Stimulated activated CD4-positive, alpha-beta T cell treated with anti-CD3 and anti-CD28 coated beads, Interleukin-2, amount 100 ng/mL, for 24 hours (primary cell): Measurements from ENCODE around the gene TRAF3IP1.
"Not testable (repeated sequence)": the region's sequence is repeated elsewhere in the genome, so short reads cannot be mapped to it uniquely, and the experiment has no call there.

Experiments
- DNase-seq, 2 donors: peaks; one replicate each; pipeline ENCODE4 v3.0.0-alpha.2; 2020

The TRAF3IP1 gene

DNA sequence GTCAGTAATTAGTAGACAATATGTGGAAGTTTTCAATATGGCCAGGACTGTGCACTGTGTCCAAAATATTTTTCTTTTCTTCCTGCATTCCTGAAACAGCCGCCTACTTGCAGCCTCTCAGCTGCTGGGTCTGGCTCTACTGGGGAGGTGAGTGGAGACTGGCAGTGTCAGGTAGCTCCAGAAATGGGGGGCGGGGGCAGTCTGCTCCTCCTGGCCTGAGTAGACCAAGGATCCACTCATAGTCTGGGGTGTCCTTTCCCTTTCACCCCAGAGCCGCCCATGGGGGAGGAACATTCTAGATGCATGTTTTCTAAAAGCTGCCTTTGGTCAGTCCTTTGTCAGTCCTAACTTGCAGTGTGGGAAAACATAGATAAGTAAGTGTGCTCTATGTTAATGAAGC is 23.7 kb downstream of the TRAF3IP1 start:
- DNase-seq = no peak

DNA sequence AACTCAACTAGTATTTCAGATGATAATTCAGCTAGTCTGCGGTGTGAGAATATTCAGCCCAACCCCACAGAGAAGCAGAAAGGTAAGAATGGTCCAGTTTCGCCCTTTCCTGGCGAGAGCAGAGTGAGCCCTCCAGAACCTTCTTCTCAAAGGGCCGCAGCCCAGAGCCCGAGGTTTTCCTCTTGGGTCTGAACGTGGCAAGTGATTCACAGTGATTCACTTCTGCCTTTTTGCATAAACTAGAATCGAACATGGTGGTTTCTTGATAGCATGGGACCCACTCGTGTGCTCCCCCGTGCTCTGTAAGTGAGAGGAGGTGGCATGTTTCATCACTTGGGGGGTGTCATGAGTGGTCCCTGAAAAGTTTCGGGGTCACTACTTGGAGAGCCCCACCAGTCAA is 24.2 kb downstream of the TRAF3IP1 start:
- no peak for DNase-seq

DNA sequence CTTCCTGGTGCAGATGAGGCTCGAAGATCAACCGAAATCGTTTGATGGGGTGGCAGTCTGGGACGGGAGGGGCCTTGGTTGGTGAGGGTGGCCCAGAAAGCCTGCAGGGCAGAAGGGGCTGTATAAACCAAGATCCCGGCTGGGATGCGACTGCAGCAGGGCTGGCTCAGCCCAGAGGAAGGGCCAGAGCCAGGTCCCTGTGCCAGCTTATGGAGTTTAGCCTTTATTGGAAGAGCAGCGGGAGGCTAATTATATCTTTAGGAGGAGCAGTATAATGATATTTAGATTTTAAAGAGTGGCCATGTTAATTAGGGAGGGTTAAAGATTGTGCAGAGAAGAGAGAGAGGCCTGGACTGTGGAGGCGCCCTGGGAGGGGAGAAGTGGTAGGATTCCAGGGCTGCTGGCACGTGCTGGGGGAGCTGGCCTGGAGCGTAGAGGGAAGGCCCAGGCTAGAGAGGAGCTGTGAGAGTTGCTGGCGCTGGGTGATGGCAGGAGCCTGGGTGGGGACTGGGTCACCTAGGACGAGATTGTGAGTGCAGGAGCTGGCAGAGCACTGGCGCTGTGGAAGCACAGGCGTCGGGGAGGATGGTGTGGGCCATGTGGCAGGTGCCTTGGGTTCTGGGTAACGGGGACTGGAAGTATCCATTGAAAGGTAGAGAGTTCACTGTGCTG is 25.1 kb downstream of the TRAF3IP1 start:
- DNase-seq = no peak

DNA sequence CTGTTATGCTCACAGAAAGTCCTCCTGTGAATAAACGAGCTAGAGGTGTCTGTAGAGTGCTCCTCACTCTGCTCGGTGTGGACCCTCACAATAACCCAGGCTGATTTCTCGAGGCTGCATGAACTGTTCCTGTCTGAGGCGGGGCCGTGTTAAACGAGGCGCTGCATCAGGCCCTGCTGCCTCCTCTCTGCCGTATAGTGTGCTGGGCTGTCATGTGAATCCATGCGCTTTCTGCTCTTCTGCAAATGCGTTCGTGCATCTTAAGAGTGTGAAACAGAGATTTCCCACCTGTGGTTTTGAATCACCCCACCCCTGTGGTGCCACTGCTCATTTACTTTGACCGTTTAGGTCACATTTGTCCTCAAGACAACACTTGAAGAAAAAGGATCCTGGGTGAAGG is 26.2 kb downstream of the TRAF3IP1 start:
- DNase-seq = no peak

DNA sequence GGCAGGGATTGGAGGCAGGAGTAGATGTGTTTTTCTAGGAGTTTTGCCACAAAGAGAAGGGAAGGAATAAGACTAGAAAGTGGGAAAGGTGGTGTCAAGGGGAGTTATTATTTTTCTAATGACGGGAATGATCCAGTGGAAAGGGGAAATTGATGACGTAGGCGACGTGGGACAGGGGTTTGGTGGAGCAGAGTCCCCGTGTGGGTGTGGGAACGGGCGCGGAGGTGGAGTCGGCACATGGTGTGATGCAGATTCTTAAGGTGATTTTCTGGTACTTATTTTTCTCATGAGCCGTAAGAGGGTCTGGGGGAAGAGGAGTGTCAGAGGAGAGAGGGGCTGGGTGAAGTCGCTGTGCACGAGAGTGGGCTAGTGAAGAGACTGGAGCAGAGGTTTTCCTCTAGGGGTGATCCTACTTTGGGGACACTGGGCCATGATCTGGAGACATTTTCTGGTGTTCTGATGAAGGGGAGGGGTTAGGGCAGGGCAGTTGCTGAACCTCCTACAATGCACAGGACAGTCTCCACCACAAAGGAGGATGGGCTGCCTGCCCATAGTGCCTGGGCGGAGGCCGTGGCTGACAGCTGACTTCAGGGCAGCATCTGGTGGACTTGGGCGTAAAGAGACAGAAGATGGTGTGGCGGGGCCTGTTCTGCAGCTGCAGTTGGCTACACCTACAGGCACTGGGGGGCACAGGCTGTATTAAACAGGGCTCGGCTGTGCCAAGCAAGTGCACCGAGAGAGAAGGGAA is 30.0 kb downstream of the TRAF3IP1 start:
- DNase-seq = no peak

DNA sequence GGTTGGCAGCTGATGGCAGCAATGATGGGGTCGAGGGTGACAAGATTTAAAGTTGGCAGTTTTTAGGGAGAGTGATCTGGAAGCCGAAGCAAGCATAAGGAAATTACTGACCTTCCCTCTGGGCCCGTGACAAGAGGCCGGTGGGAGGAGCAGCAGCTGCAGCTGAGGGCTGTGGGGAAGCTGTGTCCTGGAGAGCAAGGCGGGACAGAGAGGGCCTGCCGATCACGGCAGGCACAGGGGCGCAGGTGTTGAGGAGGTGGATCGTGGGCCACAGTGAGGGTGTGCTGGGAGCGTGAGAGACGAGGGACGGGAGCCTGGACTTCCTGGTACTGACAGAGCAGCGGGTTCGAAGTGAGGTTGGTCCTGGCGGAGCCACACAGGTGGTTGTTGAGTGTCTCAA is 31.0 kb downstream of the TRAF3IP1 start:
- no peak for DNase-seq

DNA sequence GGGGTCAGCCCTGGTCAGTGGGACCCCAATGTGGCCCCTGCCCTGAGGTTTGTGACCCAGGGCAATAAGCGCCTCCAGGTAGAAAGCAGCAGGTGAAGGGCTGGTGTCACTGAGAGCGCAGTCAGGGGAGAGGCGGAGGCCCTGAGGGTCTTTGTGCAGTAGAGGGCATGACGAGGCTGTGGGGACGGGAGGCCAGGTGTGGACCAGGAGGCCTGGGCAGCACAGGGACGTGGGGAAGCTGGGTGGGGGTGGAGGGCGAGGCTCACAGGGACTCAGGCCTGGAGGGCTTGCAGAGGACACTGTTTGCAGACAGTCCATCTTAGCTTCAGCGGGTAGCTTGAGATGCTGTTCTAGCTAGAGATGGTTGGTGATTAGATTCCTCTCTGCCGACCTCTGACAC is 32.0 kb downstream of the TRAF3IP1 start:
- DNase-seq = no peak

DNA sequence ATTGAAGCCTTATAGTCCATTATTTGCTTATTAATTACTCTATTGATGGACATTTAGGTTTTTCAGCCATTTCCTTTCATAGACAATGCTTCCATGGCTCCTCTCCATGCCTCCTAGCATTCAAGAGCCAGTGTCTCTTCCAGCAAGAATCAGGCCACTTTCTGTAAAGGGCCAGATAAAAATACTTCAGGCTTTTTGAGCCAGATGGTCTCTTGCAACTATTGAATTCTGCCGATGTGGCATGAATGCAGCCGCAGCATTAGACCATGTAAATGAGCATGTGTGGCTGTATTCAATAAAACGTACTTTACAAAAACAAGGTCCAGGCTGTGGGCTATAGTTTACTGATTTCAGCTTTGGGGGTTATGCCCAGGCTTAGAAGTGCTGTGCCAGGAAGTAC is 38.5 kb downstream of the TRAF3IP1 start:
- DNase-seq = no peak

DNA sequence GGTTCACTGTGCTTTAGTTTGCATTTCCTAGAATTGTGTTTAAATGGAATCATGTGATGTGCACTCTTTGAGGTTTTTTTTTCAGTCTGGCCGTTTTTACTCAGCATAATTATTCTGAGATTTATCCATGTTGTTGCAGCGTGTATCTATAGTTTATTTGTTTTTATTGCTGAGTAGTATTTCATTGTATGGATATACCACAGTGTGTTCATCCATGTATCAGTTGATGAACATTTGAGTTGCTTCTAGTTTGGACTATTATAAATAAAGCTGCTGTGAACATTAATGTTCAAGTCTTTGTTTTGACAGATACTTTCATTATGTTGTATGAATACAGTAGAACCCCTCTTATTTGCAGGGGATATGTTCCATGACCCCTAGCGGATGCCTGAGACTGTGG is 39.1 kb downstream of the TRAF3IP1 start:
- DNase-seq = no peak

DNA sequence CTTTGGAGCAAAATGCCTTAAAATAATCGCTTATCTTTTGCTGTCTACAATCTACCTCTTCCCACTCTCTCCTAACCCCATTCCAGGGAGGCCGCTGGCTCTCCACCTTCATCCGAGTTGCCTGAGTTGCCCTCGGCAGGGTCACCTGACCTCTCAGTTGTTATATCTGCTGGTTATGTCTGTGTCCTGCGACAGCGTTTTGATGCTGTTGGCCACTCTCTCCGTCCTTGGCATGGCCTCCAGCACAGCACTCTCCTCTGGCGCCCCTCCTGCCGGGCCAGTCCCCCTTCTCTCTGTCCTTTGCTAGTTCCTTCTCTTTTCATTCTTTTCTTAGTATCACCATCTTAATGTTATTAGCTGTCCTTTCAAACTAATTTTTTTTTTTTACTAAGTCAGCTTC is 41.6 kb downstream of the TRAF3IP1 start:
- no peak for DNase-seq

DNA sequence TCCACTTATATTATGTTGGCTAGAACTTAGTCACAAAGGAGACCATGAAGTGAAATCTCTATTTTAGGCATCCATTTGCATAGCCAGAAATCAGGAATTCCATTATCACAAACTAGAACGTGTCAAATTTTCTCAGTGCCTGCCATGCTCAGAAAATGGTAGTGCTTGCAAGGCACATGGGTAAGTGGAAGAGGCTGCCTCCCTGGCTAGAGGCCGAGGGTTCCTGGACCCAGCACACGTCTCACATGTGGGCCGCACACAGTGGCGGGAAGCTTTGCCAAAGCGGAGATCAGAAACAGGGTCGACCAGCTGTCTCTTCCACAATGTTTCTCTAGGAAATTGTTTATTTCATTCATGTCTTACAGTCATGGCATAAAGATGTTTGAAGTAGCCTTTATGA is 42.3 kb downstream of the TRAF3IP1 start:
- no peak for DNase-seq

DNA sequence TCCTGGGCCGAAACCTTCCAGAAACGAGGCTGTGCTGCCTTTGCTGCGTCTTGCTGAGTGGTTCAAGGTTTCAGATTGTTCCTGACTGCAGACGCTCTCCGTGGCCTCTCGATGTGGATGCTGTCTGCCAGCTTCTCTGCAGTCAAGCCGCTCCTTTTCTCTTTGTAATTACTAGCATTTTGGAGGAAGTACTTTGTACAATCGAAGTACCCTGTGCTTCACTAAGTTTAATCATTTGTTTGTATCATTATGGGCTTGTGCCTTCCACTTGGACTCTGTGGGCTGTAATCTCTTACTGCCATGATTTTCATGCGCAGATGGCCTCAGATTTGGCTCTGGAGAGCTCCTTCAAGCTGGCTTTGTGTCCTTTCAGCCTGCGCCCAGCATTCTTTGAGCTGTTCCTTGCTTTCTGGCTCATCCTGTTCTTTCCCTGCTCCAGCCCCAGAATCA is 49.3 kb downstream of the TRAF3IP1 start:
- DNase-seq = no peak

DNA sequence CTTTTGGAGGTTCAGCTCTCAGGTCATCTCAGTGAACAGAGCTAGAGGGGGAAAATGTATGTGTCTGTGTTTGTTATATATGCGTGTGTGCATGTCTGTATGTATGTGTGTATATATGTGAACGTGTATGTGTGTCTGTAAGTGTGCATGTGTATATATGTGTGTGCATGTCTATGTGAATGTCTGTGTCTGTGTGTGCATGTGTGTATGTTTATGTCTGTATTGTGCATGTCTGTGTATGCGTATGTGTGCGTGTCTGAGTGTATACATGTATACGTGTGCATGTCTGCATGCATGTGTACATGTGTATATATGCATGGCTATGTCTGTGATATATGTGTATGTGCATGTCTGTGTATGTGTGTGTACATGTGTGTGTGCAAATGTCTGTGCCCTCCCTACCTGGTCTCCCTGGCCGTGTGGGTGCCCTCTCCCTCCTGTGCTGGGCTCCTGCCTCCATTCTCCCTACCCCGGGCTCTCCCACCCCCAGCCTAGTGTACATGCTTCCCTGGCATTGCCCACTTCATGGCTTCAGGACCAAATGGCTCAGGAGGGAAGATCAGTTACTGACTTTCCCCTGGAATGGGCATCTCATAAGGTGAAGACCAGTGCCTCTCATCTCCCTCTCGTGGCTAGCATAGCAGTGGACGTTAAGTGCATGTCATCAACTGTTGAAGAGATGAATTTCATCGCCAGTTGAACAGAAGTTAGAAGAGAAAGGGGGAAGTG is 49.9 kb downstream of the TRAF3IP1 start:
- no peak for DNase-seq

DNA sequence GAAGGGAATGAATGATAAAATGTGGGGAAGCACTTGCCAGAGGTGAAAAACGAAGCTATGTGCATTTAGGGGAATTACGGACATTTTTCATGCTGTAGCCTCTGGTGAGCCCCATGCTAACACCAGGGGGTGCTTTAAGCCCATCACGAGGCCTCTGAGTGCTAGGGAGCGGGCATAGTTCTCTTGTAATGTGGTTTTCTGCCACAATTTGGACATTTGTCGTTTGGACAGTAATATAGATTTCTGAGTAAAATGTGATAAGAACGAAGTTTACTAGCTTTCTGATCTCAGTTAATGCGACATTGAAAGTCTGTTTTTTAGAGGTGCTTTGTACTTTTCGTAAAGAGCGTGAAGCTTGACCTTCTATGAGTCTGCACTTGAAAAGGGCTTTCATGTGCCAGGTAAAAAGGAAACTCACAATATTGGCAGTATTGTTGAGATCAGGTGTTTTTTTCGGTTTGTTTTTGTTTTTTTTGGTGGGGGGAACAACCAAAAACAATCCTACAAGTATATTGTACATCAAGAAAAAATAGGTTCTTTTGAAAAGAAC is 50.6 kb downstream of the TRAF3IP1 start:
- DNase-seq = peak; percentile 53 to 57

DNA sequence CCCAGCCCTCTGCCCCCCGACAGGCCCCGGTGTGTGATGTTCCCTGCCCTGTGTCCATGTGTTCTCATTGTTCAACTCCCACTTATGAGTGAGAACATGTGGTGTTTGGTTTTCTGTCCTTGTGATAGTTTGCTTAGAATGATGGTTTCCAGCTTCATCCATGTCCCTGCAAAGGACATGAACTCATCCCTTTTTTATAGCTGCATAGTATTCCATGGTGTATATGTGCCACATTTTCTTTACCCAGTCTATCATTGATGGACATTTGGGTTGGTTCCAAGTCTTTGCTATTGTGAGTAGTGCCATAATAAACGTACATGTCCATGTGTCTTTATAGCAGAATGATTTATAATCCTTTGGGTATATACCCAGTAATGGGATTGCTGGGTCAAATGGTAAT is 52.0 kb downstream of the TRAF3IP1 start:
- not testable (repeated sequence) for DNase-seq

DNA sequence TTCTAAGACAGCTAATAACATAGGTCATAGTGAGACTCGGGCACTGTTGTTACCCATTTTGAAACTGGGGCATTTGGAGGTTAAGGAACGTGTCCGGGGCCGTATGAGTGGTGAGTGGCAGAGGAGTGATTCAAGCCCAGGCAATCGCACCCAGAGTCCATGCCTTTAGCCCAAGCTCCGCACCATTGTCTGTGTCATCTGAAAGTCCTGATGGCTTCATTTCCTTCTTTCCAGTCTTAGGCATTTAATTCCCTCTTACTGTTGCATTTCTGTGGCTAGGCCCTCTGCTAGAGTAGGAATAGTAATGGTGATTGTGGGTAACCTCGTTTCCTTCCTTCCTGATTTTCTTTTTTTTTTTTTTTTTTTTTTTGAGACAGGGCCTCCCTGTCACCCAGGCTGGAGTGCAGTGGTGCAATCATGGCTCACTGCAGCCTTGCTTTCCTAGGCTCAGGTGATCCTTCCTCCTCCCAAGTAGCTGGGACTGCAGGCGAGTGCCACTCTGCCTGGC is 56.6 kb downstream of the TRAF3IP1 start:
- no peak for DNase-seq

DNA sequence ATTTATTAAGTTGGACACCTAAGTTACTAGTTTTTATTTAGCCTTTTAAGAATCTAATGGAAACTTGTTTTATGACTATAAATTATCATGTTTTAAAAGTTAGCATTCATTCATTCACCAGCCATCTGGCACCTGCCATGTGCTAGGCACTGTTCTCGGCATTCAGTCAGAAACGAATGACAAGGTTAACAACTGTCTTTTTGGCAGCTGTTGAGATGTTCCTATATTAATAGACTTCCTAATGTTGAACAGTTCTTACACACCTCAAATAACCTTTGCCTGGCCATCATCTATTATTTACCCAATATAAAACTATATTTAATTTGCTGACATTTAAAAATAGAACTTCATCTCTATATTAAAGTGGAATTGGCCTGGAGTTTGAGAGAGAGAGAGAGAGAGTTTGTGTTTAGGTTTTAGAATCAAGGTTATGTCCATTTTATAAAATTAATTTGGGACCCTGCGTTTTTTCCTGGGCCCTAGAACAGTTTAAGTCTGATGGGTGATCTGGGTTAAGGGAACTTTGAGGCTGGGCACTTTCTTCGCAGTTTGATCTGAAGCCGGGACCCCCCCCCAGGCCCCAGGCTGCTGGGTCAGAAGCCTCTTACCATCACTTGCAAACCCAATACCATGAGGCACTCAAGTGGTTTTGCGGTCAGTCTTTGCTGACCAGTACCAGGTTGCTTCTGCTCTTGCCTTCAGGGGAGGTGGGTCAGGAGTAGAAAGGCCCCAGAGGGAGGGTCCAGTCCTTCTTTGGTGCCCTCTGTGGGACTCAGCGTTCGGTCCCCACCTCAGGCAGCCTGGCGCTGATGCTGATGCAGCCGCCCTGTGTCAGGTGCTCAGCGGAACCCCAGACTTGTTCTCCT is 58.1 kb downstream of the TRAF3IP1 start:
- no peak for DNase-seq

DNA sequence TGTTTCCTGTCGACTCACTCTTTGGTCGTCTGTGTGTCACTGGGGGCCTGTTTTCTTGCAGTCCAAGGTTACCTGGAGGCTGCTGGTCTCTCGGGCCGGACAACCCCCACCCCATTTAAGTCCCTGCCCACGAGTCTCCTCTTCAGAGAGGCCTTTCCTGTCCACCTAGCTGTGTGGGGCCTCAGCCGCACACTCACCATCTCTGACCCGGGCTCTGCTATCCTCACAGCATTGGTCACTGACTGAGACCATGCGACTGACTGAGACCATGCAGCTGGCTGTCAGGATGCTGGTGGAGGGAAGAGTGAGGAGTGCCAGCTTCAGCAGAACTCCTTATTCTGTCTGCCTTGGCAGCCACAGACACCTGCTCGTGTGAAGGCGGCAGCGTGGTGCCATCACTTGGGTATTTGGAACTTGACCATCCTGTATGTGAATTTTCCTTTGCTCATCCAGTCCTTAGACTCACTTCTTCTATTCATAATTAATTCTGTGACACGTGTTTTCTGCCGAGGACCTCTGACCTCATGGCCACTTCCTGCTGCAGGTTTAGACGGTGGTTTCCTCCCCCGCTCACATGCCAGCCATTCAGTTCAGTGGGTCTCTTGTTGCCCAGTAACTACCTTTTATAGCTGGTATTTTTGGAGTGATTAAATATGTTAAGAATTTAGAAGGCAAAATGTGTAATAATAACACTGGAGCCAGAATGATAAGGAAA is 58.9 kb downstream of the TRAF3IP1 start:
- DNase-seq = peak in 1 of 2 donors; percentile 27

DNA sequence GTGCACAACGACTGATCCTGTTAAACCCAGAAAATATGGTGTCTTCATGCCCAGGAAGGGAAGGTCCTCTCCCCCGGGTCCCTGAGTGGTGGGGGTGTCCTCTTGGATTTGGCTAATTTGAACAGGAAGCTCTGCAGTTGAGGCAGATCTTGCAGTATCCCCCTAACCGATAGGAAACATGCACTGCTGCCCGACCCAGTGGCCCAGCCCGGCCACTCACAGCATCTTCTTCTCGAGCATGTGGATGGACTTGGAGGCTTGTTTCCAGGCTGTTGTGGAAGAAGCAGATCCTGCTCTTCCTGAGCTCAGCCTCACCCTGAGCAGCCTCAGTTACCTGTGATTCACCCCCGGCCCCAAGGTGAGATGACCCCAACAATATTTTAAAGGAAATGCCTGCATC is 60.0 kb downstream of the TRAF3IP1 start:
- DNase-seq = no peak

DNA sequence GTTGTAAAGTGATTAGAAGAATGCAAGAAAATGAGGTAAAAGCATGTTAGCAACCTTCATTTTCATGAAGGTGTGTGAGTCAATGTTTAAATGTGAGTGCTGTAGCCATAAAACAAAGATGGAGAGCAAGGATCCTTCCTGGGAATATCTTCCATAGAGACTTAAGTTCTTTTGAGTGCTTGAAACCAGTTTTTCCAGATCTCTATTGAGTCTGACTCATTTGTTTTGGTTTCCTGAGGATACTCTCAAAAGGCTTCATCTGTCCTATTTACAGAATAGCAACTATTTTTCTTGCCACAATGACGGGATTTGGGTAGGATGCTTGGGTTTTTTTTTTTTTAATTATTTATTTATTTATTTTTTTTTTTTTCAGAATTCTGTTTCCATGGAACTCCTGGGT is 60.5 kb downstream of the TRAF3IP1 start:
- DNase-seq = no peak

DNA sequence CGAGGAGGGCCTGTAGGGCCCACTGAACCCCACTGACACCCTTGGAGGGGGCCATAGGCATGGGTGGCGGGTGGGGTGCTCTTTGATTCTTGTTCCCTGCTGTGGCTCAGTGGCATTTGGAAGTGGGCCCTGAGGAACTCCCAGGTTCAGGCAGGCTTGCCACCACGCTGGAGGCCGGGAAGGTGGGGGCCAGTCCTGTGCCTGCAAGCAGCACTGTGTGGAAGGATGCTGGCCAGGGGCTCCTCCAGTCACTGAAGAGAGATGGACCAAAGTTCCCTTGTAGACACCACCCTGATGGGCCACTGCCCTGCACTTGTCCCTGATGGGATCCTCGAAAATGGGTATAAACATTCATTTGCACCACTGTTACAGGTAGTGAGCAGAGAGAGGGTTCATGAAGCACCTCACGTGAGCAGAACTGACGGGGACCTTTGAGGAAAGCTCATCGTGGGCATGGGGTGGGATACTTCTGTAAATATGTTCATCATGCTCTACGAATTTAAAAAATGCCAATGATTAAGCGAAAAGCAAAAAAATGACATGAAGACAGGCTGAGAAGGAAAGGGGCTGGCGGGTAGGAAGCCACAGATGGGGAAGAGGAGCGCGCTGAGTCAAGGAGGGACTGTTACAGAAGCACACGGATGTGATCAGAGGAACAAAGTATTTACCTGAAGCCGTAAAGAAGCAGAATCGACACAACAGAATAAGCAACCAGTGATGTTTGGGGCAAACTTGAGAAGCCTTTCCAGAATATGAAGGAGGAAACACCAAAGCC is 61.2 kb downstream of the TRAF3IP1 start:
- no peak for DNase-seq
